Osteoblast (primary cell): ENCODE measurements around the gene KASH5. TPM values are rescaled to one million over a fixed set of nuclear protein-coding genes. Genes with fewer than 3 reads are reported as not detected.
A peak's percentile ranks its signal among the peaks of the same experiment; 100 is the strongest.

Experiments used
- DNase-seq: peaks from one replicate; pipeline ENCODE4 v3.0.0; 2011; ENCODE audit warnings: low spot score, mixed read lengths; ENCODE audit not compliant: insufficient read length; ENCODE audit errors: missing footprints
- H2AFZ ChIP-seq: 2 replicates; pipeline ENCODE4 v1.6.0; 2011; ENCODE audit warnings: mild to moderate bottlenecking, low read length
- H3K27ac ChIP-seq: 2 replicates; pipeline ENCODE4 v1.5.1; 2011; ENCODE audit warnings: mild to moderate bottlenecking, low read depth, low read length, moderate library complexity
- H3K27me3 ChIP-seq: 2 replicates; pipeline ENCODE4 v1.6.0; 2012; ENCODE audit warnings: mild to moderate bottlenecking, control low read depth, inconsistent platforms, low read length, moderate library complexity; ENCODE audit not compliant: insufficient read depth
- H3K36me3 ChIP-seq: 2 replicates; pipeline ENCODE4 v1.5.1; 2011; ENCODE audit warnings: mild to moderate bottlenecking, low read length, control low read depth, moderate library complexity; ENCODE audit not compliant: insufficient read depth
- H3K4me1 ChIP-seq: 2 replicates; pipeline ENCODE4 v1.5.1; 2011; ENCODE audit warnings: mild to moderate bottlenecking, low read length, control low read depth, moderate library complexity; ENCODE audit not compliant: insufficient read depth
- H3K4me2 ChIP-seq: 2 replicates; pipeline ENCODE4 v1.6.0; 2011; ENCODE audit warnings: mild to moderate bottlenecking, low read length; ENCODE audit not compliant: insufficient read depth
- H3K4me3 ChIP-seq: fragments of 200-600 bp; sonication (generic); 3 replicates; pipeline ENCODE4 v1.5.1; 2012; ENCODE audit warnings: mild to moderate bottlenecking, low read length, inconsistent platforms; ENCODE audit not compliant: insufficient read depth
- H3K79me2 ChIP-seq: 2 replicates; pipeline ENCODE4 v1.6.0; 2012; ENCODE audit warnings: mild to moderate bottlenecking, low read length, control low read depth, inconsistent platforms; ENCODE audit not compliant: insufficient read depth
- H3K9me3 ChIP-seq: 2 replicates; pipeline ENCODE4 v1.5.1; 2011; ENCODE audit warnings: low read depth, low read length, control low read depth
- H4K20me1 ChIP-seq: 2 replicates; pipeline ENCODE4 v1.6.0; 2012; ENCODE audit warnings: mild to moderate bottlenecking, low read length, control low read depth; ENCODE audit not compliant: insufficient read depth
- total RNA-seq: library from RNA; depleted of rRNA; stranded (reverse); fragments of >200 nt; gene quantifications from 2 replicates; pipeline ENCODE4 v1.2.3, GENCODE V29; 2012
- TF ChIP-seq, protein P1 (sequence below): IDR thresholded peaks from 2 replicates; pipeline ENCODE4 v1.5.1; 2011; ENCODE audit warnings: mild to moderate bottlenecking, low read depth, low read length, moderate library complexity; ENCODE audit errors: extremely low read depth

The KASH5 gene, protein sequence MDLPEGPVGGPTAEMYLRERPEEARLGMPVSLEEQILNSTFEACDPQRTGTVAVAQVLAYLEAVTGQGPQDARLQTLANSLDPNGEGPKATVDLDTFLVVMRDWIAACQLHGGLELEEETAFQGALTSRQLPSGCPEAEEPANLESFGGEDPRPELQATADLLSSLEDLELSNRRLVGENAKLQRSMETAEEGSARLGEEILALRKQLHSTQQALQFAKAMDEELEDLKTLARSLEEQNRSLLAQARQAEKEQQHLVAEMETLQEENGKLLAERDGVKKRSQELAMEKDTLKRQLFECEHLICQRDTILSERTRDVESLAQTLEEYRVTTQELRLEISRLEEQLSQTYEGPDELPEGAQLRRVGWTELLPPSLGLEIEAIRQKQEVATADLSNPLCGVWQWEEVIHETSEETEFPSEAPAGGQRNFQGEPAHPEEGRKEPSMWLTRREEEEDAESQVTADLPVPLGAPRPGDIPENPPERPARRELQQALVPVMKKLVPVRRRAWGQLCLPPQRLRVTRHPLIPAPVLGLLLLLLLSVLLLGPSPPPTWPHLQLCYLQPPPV
- total RNA-seq: not detected in 2 replicates

DNA sequence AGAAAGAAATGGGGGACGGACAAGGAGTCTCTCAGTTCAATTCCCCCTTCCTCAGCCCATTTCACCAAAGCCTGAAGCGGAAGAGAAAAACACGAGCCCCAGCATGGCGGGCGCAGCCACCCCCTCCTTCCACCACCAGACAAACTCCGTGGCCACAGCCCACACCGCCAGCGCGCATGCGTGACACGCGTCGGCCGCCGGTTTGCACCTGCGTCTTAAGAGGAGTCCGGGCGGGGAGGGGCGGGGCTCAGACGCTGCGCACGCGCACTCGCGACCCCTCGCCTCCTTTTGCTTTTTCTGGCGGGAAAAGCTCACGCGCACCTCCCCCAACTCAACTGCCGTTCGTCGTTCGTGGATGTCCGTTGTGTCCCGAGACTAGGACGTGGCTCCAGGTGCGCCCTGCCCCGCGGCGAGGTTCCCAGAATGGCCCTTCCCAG, at the start of gene KASH5:
TSS of gene KASH5 (plus strand) at position 314 of the 437 bp plus-strand sequence. CDS start 2,635 bp downstream, outside the sequence.
- Histone ChIP-seq H3K27ac (no peak within 1 kb of the TSS), H4K20me1 (no peaks in the 10 kb centered on the region), H2AFZ (no peak within 1 kb of the TSS), H3K4me1 (no peaks in the 10 kb centered on the region), H3K36me3 (no peaks in the 10 kb centered on the region), H3K27me3 (no peaks in the 10 kb centered on the region), H3K4me3 (no peak within 1 kb of the TSS), H3K79me2 (no peaks in the 10 kb centered on the region), H3K4me2 (no peak within 1 kb of the TSS), H3K9me3 (no peaks in the 10 kb centered on the region)
- DNase-seq: peak; percentile 68
- TF ChIP-seq, protein P1, sequence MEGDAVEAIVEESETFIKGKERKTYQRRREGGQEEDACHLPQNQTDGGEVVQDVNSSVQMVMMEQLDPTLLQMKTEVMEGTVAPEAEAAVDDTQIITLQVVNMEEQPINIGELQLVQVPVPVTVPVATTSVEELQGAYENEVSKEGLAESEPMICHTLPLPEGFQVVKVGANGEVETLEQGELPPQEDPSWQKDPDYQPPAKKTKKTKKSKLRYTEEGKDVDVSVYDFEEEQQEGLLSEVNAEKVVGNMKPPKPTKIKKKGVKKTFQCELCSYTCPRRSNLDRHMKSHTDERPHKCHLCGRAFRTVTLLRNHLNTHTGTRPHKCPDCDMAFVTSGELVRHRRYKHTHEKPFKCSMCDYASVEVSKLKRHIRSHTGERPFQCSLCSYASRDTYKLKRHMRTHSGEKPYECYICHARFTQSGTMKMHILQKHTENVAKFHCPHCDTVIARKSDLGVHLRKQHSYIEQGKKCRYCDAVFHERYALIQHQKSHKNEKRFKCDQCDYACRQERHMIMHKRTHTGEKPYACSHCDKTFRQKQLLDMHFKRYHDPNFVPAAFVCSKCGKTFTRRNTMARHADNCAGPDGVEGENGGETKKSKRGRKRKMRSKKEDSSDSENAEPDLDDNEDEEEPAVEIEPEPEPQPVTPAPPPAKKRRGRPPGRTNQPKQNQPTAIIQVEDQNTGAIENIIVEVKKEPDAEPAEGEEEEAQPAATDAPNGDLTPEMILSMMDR: no peak

DNA sequence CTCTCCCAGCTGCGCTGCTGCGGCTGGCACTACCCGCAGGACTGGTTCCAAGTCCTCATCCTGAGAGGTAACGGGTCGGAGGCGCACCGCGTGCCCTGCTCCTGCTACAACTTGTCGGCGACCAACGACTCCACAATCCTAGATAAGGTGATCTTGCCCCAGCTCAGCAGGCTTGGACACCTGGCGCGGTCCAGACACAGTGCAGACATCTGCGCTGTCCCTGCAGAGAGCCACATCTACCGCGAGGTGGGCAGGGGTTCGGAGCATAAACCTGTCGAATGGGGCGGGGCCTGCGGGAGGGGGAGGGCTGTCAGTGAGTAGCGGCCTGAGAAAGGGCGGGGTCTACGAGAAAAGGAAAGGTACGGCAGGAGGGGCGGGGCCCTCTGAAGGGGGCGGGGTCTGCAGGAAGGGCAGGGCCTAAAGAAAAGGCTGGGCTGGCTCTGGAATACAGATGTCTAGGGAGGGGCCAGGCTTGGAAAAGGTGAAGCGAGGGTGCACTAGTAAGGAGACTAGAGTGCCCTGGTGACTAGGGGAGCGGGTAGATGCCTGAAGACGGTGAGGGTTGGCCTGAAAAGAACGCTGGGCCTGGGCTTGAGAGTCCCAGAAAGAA, 49.3 kb upstream of the KASH5 start:
- peak overlapping the region; percentile 70 for H3K4me2 ChIP-seq
- DNase-seq: peak; percentile 85
- H3K4me3 ChIP-seq: peak overlapping the region; percentile 57
- no peaks in the 10 kb centered on the region for H3K79me2 ChIP-seq
- no peak overlapping the region for H3K27ac ChIP-seq
- TF ChIP-seq, protein P1: no peak
- H3K36me3 ChIP-seq: peaks cover 11% of the 10 kb centered on the region
- no peaks in the 10 kb centered on the region for H3K27me3 ChIP-seq
- H3K9me3 ChIP-seq: no peaks in the 10 kb centered on the region
- H2AFZ ChIP-seq: no peak overlapping the region
- H3K4me1 ChIP-seq: peaks cover 8% of the 10 kb centered on the region
- no peaks in the 10 kb centered on the region for H4K20me1 ChIP-seq

DNA sequence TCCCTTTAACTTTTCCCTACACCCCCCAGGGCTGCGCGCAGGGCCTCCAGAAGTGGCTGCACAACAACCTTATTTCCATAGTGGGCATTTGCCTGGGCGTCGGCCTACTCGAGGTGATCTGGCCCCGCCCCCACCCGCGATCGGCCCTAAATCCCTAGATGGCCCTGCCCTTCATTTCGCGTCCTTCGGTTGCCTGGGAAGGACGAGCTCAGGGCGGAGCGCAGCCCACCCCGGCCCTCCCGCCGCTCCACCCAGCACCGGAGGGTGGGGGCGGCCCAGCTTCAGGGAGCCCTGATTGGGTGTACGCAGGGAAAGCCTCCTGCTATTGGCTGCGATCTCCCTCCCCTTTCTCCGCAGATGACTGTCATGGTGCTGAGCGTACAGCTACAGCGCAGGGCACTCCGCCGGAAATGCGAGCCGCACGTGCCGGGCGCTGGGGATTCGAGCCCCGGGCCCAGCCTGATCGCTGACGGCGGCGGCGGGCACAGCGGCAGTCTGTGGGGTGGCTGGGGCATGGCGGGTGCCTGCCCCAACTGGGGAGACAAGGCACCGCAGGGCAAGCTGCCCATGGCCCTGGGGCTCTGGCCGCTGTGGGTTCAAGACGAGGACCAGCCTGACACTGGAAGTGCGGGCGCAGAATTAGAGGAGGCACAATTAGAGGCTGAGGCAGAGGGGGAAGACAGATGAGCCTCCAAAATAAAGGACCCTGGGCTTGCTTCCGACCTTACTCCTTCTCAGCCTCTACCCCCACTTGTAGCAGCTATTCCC, 48.6 kb upstream of the KASH5 start:
- Histone ChIP-seq H2AFZ (peak overlapping the region; percentile 69), H3K27me3 (no peaks in the 10 kb centered on the region), H3K27ac (no peak overlapping the region), H3K4me2 (peak overlapping the region; percentile 70), H3K4me3 (peak overlapping the region; percentile 57), H4K20me1 (no peaks in the 10 kb centered on the region), H3K36me3 (peaks cover 11% of the 10 kb centered on the region), H3K4me1 (peaks cover 8% of the 10 kb centered on the region), H3K79me2 (no peaks in the 10 kb centered on the region), H3K9me3 (no peaks in the 10 kb centered on the region)
- peak; percentile 98 for DNase-seq
- TF ChIP-seq, protein P1: no peak
